Activated CD4-positive, alpha-beta T cell treated with anti-CD3 and anti-CD28 coated beads, Interleukin-2, amount 10 ng/mL, durations not matched to agents 24 days and 14 days (primary cell): ENCODE data around the gene CHST8. TPM values are rescaled to one million over a fixed set of nuclear protein-coding genes. Genes with fewer than 3 reads are reported as not detected.

ENCODE experiments used
- DNase-seq: peaks from one replicate; pipeline ENCODE4 v3.0.0; 2022
- H3K27ac Mint-ChIP-seq: one replicate; pipeline ENCODE4 v1.8.0; 2022; ENCODE audit warnings: mild to moderate bottlenecking, mixed read lengths
- H3K27me3 Mint-ChIP-seq: one replicate; pipeline ENCODE4 v1.8.0; 2022; ENCODE audit warnings: mixed read lengths
- H3K36me3 Mint-ChIP-seq: one replicate; pipeline ENCODE4 v1.8.0; 2022; ENCODE audit warnings: low read depth, mild to moderate bottlenecking, mixed read lengths
- H3K4me1 Mint-ChIP-seq: one replicate; pipeline ENCODE4 v1.8.0; 2021; ENCODE audit warnings: mixed read lengths
- H3K4me3 Mint-ChIP-seq: one replicate; pipeline ENCODE4 v1.8.0; 2022; ENCODE audit warnings: mild to moderate bottlenecking, moderate library complexity, mixed read lengths
- H3K9me3 Mint-ChIP-seq: one replicate; pipeline ENCODE4 v1.8.0; 2021; ENCODE audit warnings: mixed read lengths
- intact Hi-C: fragments of 100-400 bp; cut with micrococcal nuclease; formaldehyde crosslinking; loops from one replicate; pipeline ENCODE4 v1.15.1; 2023
- total RNA-seq: library from RNA; stranded (reverse); gene quantifications from 2 replicates; pipeline ENCODE4 v1.2.3, GENCODE V29; 2022

The CHST8 gene
- total RNA-seq, 1 donor from 2014 or later = not detected

DNA sequence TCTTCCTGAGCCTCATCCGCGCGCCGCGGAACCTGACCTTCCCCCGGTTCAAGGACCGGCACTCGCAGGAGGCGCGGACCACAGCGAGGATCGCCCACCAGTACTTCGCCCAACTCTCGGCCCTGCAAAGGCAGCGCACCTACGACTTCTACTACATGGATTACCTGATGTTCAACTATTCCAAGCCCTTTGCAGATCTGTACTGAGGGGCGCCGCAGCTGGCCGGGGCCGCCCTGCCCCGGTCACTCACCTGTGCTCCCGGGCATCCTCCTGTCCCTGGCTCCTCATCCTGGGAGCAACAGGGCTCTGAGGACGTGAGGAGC lies 151.1 kb downstream of the CHST8 start:
- Mint-ChIP-seq H3K9me3 (no peaks in the 10 kb centered on the region), H3K36me3 (no peaks in the 10 kb centered on the region), H3K27me3 (no peaks in the 10 kb centered on the region), H3K4me1 (peaks cover 6% of the 10 kb centered on the region), H3K27ac (no peak overlapping the region), H3K4me3 (no peak overlapping the region)
- intact Hi-C loops = loop anchor here (5.0 kb wide), 1 partner anchor 356 kb away; no protein-coding TSS in a partner anchor
- no peak for DNase-seq

DNA sequence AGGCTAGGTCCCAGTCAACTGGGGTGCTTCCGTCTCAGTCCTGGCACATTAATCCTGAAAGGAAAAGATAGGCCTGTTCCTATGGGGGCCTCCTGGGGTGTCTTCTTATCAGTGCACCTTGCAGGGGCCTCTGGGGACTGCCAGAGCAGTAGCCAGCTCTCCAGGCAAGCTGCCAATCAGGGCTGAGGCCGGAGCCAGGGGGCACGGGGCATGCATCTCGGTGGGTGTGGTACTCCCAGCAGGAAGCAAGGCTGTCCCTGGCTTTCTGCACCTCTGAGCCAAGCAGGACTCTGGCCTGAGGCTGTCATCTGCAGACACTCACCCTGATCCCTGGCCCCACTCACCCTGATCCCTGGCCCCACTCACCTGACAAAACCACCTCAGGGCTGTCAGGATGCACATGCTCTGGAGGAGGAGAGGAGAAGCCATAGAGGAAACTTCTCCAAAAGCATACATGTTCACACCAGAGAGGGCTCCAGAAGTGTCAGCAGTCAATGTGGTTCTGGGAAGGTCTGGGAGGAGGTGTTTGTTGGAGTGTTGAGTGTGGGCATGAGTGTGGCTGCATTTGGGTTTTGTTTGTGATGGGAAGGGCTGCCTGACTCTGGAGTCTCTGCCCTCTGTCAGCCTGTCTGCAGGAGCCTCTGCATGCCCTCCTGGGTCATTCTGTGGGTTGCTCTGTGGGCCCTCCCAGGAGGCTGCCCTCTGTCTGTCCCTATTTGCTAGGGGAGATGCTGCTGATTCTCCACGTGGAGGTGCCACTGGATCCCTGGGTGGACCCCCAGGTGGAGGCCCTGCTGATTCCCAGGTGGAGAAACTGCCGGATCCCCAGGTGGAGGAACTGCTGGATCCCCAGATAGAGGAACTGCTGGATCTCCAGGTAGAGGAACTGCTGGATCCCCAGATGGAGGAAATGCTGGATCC lies 152.2 kb downstream of the CHST8 start:
- intact Hi-C loops = loop anchor here (5.0 kb wide), 1 partner anchor 357 kb away; no protein-coding TSS in a partner anchor
- H3K4me1 Mint-ChIP-seq = peaks cover 10% of the 10 kb centered on the region
- no peak overlapping the region for H3K4me3 Mint-ChIP-seq
- no peak overlapping the region for H3K27ac Mint-ChIP-seq
- H3K36me3 Mint-ChIP-seq = no peaks in the 10 kb centered on the region
- DNase-seq = no peak
- H3K27me3 Mint-ChIP-seq = peaks cover 7% of the 10 kb centered on the region
- H3K9me3 Mint-ChIP-seq = no peaks in the 10 kb centered on the region

- peaks cover 12% of the 10 kb centered on the region for H3K27me3 Mint-ChIP-seq
- H3K4me3 Mint-ChIP-seq = no peak overlapping the region
- no peaks in the 10 kb centered on the region for H3K9me3 Mint-ChIP-seq
- H3K36me3 Mint-ChIP-seq = no peaks in the 10 kb centered on the region
- H3K4me1 Mint-ChIP-seq = peaks cover 10% of the 10 kb centered on the region
- no peak overlapping the region for H3K27ac Mint-ChIP-seq
- DNase-seq = no peak
- intact Hi-C loops = loop anchor here (5.0 kb wide), 3 partner anchors 223 to 373 kb away; no protein-coding TSS in a partner anchor
These were observed 153.0 kb downstream of the CHST8 start for GRCh38 chr19:33774751-33775150.

GRCh38 chr19:33775731-33776487 lies 154.2 kb downstream of the CHST8 start:
- DNase-seq = no peak
- peaks cover 12% of the 10 kb centered on the region for H3K27me3 Mint-ChIP-seq
- H3K4me3 Mint-ChIP-seq = no peak overlapping the region
- intact Hi-C loops = loop anchor here (5.0 kb wide), 2 partner anchors 221 to 371 kb away; no protein-coding TSS in a partner anchor
- H3K9me3 Mint-ChIP-seq = no peaks in the 10 kb centered on the region
- H3K27ac Mint-ChIP-seq = peak overlapping the region; percentile 10
- H3K36me3 Mint-ChIP-seq = no peaks in the 10 kb centered on the region
- peaks cover 10% of the 10 kb centered on the region for H3K4me1 Mint-ChIP-seq

- intact Hi-C loops = loop anchor here (5.0 kb wide), 2 partner anchors 220 to 370 kb away; no protein-coding TSS in a partner anchor
- peaks cover 12% of the 10 kb centered on the region for H3K27me3 Mint-ChIP-seq
- H3K4me3 Mint-ChIP-seq = no peak overlapping the region
- H3K9me3 Mint-ChIP-seq = no peaks in the 10 kb centered on the region
- H3K4me1 Mint-ChIP-seq = peaks cover 10% of the 10 kb centered on the region
- no peak for DNase-seq
- no peaks in the 10 kb centered on the region for H3K36me3 Mint-ChIP-seq
- H3K27ac Mint-ChIP-seq = no peak overlapping the region
These were observed 155.6 kb downstream of the CHST8 start for GRCh38 chr19:33777351-33777750.

DNA sequence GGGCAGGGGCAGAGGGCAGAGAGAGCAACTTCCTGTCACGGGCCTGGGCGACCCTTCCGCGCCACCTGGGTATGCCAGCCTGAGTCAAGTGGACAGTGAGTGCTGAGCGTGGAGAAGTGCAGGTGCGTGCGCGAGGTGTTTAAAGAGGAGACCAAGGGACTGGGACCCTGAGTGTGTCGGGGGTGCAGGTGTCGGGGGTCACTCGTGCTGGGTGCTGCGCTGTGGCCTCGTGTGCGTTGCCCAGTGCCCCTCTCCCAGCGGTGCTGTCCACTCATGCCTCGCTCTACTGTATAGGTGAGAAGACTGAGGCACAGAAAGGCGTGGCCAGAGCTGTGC lies 156.0 kb downstream of the CHST8 start:
- no peak overlapping the region for H3K4me3 Mint-ChIP-seq
- H3K27me3 Mint-ChIP-seq = peaks cover 12% of the 10 kb centered on the region
- H3K4me1 Mint-ChIP-seq = peaks cover 10% of the 10 kb centered on the region
- intact Hi-C loops = loop anchor here (1.0 to 5.0 kb wide), 4 partner anchors 19 to 370 kb away; partner anchors contain the start of gene KCTD15
- H3K36me3 Mint-ChIP-seq = no peaks in the 10 kb centered on the region
- DNase-seq = no peak
- no peaks in the 10 kb centered on the region for H3K9me3 Mint-ChIP-seq
- no peak overlapping the region for H3K27ac Mint-ChIP-seq

GRCh38 chr19:33778089-33778791 lies 156.5 kb downstream of the CHST8 start:
- Mint-ChIP-seq H3K27me3 (peaks cover 12% of the 10 kb centered on the region), H3K4me1 (peaks cover 10% of the 10 kb centered on the region), H3K9me3 (no peaks in the 10 kb centered on the region), H3K4me3 (peak overlapping the region; percentile 2), H3K36me3 (no peaks in the 10 kb centered on the region), H3K27ac (no peak overlapping the region)
- intact Hi-C loops = loop anchor here (1.0 to 5.0 kb wide), 4 partner anchors 18 to 369 kb away; partner anchors contain the start of gene KCTD15
- DNase-seq = peak; percentile 96

GRCh38 chr19:33779849-33780248 lies 158.1 kb downstream of the CHST8 start:
- H3K4me3 Mint-ChIP-seq = no peak overlapping the region
- no peaks in the 10 kb centered on the region for H3K36me3 Mint-ChIP-seq
- H3K27ac Mint-ChIP-seq = no peak overlapping the region
- peaks cover 12% of the 10 kb centered on the region for H3K27me3 Mint-ChIP-seq
- DNase-seq = no peak
- peaks cover 11% of the 10 kb centered on the region for H3K4me1 Mint-ChIP-seq
- no peaks in the 10 kb centered on the region for H3K9me3 Mint-ChIP-seq
- intact Hi-C loops = loop anchor here (2.0 to 5.0 kb wide), 3 partner anchors 217 to 367 kb away; no protein-coding TSS in a partner anchor

GRCh38 chr19:33780251-33780650 lies 158.5 kb downstream of the CHST8 start:
- Mint-ChIP-seq H3K27me3 (peaks cover 12% of the 10 kb centered on the region), H3K27ac (no peak overlapping the region), H3K4me3 (no peak overlapping the region), H3K9me3 (no peaks in the 10 kb centered on the region), H3K36me3 (no peaks in the 10 kb centered on the region), H3K4me1 (peaks cover 15% of the 10 kb centered on the region)
- DNase-seq = no peak
- intact Hi-C loops = no loop called here

DNA sequence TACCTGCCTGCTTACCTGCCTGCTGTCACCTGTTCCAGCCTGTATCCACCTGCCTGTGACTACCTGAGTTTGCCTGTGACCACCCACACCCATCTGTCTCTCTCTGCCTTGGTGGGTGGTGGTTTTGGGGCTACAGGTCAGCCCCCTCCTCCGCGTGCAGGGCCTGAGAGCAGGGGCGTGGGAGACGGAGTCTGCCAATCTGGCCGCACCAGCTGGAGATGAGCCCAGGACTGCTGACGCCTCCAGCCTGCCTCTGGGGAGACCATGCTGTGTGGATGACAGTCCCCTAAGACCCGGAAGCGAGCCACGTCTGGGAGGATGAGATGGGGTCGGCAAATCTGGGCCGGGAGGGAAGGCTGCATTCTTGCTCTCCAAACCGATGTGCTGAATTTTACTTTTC lies 159.0 kb downstream of the CHST8 start:
- Mint-ChIP-seq H3K36me3 (no peaks in the 10 kb centered on the region), H3K4me3 (no peak overlapping the region), H3K9me3 (no peaks in the 10 kb centered on the region), H3K27ac (no peak overlapping the region), H3K4me1 (peaks cover 16% of the 10 kb centered on the region), H3K27me3 (peaks cover 12% of the 10 kb centered on the region)
- no peak for DNase-seq
- intact Hi-C loops = no loop called here

DNA sequence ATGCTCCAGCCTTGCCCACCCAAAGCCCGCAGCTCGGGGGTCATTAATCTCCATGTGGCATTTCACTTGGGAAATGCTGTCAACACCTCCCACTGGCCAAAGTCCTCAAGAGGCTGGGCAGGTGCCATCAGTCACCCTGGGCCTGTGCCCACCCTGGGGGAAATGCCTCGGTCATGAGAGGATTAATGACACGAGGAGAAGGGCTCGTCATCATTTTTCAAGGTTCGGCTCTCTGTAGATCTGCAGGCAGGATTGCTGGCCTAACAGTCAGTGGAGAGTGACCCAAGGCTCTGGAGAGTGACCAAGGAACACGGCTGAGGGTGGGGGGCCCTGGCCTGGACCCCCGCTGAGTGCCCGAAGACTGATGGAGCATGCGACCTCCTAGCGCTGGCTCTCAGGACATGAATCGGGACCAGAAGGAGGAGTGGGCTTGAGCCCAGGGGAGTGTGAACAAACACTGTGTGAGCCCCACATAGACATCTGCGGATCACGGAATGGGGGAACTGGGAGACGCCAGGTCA lies 159.7 kb downstream of the CHST8 start:
- H3K4me1 Mint-ChIP-seq = peaks cover 16% of the 10 kb centered on the region
- peaks cover 16% of the 10 kb centered on the region for H3K27me3 Mint-ChIP-seq
- no peaks in the 10 kb centered on the region for H3K9me3 Mint-ChIP-seq
- intact Hi-C loops = no loop called here
- H3K4me3 Mint-ChIP-seq = no peak overlapping the region
- no peak overlapping the region for H3K27ac Mint-ChIP-seq
- H3K36me3 Mint-ChIP-seq = no peaks in the 10 kb centered on the region
- DNase-seq = no peak

- DNase-seq = no peak
- H3K36me3 Mint-ChIP-seq = no peaks in the 10 kb centered on the region
- H3K27ac Mint-ChIP-seq = no peak overlapping the region
- no peak overlapping the region for H3K4me3 Mint-ChIP-seq
- H3K27me3 Mint-ChIP-seq = peaks cover 16% of the 10 kb centered on the region
- peaks cover 16% of the 10 kb centered on the region for H3K4me1 Mint-ChIP-seq
- intact Hi-C loops = no loop called here
- H3K9me3 Mint-ChIP-seq = no peaks in the 10 kb centered on the region
These were observed 160.2 kb downstream of the CHST8 start for GRCh38 chr19:33781996-33782395.

DNA sequence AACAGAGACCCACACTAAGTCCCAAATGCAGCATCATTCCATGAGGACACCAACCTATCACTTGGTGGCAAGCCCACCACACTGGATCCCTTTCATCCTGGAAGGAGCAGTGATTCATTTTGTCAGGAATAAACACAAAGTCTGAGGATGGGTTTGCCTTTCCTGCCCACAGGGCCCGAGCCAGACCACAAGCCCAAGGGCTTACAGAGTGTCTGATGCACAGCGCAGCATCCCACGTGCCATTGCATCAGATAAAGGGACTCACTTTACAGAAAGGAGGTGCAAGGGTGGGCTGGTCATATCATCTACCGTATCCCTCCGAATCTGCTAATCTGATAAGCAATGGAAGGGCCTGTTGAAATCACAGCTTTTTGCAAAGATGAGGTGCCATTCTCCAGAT lies 162.7 kb downstream of the CHST8 start:
- peaks cover 12% of the 10 kb centered on the region for H3K4me1 Mint-ChIP-seq
- peaks cover 17% of the 10 kb centered on the region for H3K27me3 Mint-ChIP-seq
- DNase-seq = no peak
- H3K36me3 Mint-ChIP-seq = no peaks in the 10 kb centered on the region
- intact Hi-C loops = no loop called here
- no peaks in the 10 kb centered on the region for H3K9me3 Mint-ChIP-seq
- no peak overlapping the region for H3K4me3 Mint-ChIP-seq
- H3K27ac Mint-ChIP-seq = no peak overlapping the region
